GM10266 (cell line): ENCODE results near the gene SLC25A22.
A peak's percentile ranks its signal among the peaks of the same experiment; 100 is the strongest.

Experiments
- DNase-seq: peaks from one replicate; pipeline ENCODE4 v3.0.0; 2012; ENCODE audit errors: extremely low spot score
- CTCF ChIP-seq: IDR thresholded peaks from 2 replicates; pipeline ENCODE4 v1.5.1; 2012; ENCODE audit warnings: mild to moderate bottlenecking, low read depth; ENCODE audit not compliant: control insufficient read depth, insufficient read depth; ENCODE audit errors: missing control alignments

Gene SLC25A22

GRCh38 chr11:832529-833113 is 34.5 kb upstream of the SLC25A22 start, which contains the start of gene CD151:
CD151 (plus strand) TSS chr11:832952; CDS start chr11:836070, 3,118 bp downstream.
- TF ChIP-seq CTCF: no peak

GRCh38 chr11:831961-832528 is 34.0 kb upstream of the SLC25A22 start:
- DNase-seq: no peak
- TF ChIP-seq CTCF: no peak

More at GRCh38 chr11:832529-833113, 34.5 kb upstream of the SLC25A22 start, which contains the start of gene CD151:
- DNase-seq: peak; percentile 90

GRCh38 chr11:831118-831864 is 33.2 kb upstream of the SLC25A22 start:
- DNase-seq: no peak
- TF ChIP-seq CTCF: no peak

GRCh38 chr11:830295-831117 is 32.4 kb upstream of the SLC25A22 start:
- peak; percentile 90 for DNase-seq
- no peak for TF ChIP-seq CTCF

- no peak for TF ChIP-seq CTCF
- no peak for DNase-seq
Measured at GRCh38 chr11:829847-830294, 31.8 kb upstream of the SLC25A22 start.

GRCh38 chr11:829176-829846 is 31.2 kb upstream of the SLC25A22 start:
- DNase-seq: no peak
- no peak for TF ChIP-seq CTCF
